Globus pallidus (tissue), 1 donor: ENCODE results near the gene MISP.

Source experiments
- DNase-seq: peaks from one replicate; pipeline ENCODE4 v3.0.0-alpha.2; 2015; ENCODE audit warnings: low spot score

MISP gene

GRCh38 chr19:746956-747355, 4.0 kb upstream of the MISP start:
- DNase-seq = no peak

- no peak for DNase-seq
Measured at GRCh38 chr19:747432-748273, 3.3 kb upstream of the MISP start.

- DNase-seq = no peak
Measured at GRCh38 chr19:748274-748598, 2.7 kb upstream of the MISP start.

- no peak for DNase-seq
Measured at GRCh38 chr19:749811-750210, 1.1 kb upstream of the MISP start.

GRCh38 chr19:751501-752341, 809 bp downstream of the MISP start:
- no peak for DNase-seq

- DNase-seq = no peak
Measured at GRCh38 chr19:752652-753517, 2.0 kb downstream of the MISP start.

GRCh38 chr19:754530-754929, 3.6 kb downstream of the MISP start:
- DNase-seq = no peak

GRCh38 chr19:755063-755462, 4.2 kb downstream of the MISP start:
- no peak for DNase-seq

- DNase-seq = no peak
Measured at GRCh38 chr19:756236-756635, 5.3 kb downstream of the MISP start.

- no peak for DNase-seq
Measured at GRCh38 chr19:756821-757688, 6.1 kb downstream of the MISP start.

- DNase-seq = no peak
Measured at GRCh38 chr19:757811-758668, 7.1 kb downstream of the MISP start.

GRCh38 chr19:763181-763580, 12.3 kb downstream of the MISP start:
- no peak for DNase-seq

- DNase-seq = no peak
Measured at GRCh38 chr19:763869-764268, 13.0 kb downstream of the MISP start.

- DNase-seq = no peak
Measured at GRCh38 chr19:764301-764700, 13.4 kb downstream of the MISP start.

GRCh38 chr19:765179-765738, 14.3 kb downstream of the MISP start:
- no peak for DNase-seq

GRCh38 chr19:768424-768823, 17.5 kb downstream of the MISP start:
- DNase-seq = no peak

GRCh38 chr19:769616-770015, 18.7 kb downstream of the MISP start:
- DNase-seq = no peak

GRCh38 chr19:771332-771785, 20.4 kb downstream of the MISP start:
- DNase-seq = no peak

GRCh38 chr19:772063-772462, 21.2 kb downstream of the MISP start:
- DNase-seq = no peak
